ENCODE measurements around the gene ADORA3. TPM values are rescaled to one million over a fixed set of nuclear protein-coding genes. Genes with fewer than 3 reads are reported as not detected.

Gene ADORA3
- total RNA-seq, 1 donor from 2014 or later: not detected

GRCh38 chr1:111475701-111476100 is 27.7 kb downstream of the ADORA3 start:
- DNase-seq (ENCODE audit: low read depth in 2 of 2): no peak

DNA sequence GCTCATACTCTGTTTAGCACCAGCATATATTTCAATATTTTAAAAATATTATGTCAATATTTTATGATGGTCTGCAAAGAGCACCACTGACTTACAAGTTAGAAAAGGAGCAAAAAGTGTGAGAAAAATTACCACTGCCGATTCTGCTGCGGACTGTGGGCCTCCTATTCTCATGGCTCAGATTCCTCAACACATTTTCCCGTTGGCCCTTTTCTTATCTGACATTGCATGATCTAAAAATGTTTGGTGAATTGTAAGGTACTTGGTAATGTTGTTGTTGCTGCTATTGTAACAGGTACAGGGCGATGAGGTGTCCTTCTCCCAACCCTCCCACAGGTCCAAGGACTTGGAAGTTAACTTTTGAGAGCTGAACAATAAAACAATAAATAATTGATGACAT is 28.9 kb downstream of the ADORA3 start:
- DNase-seq (ENCODE audit: low read depth in 2 of 2): no peak

DNA sequence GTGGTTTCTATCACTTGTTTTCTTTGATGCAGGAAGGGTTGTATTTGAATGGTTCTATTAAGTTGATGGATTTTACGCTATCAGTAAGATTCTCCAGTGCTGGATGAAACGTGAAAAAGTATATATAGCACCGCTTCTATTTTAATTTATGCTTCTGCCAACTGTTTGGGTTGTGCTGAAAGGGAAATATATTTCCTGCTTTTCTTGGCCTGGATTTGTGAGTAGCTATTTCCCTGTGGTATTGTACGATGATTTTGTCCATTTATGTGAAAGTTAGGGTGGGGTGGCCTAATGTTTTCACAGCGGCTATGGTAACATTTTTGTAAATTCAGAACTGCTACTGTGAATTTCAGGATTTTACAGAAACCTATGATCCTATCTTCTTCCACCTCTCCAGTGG is 29.3 kb downstream of the ADORA3 start:
- peak; percentile 17 to 91 for DNase-seq (ENCODE audit: low read depth in 2 of 2)

DNA sequence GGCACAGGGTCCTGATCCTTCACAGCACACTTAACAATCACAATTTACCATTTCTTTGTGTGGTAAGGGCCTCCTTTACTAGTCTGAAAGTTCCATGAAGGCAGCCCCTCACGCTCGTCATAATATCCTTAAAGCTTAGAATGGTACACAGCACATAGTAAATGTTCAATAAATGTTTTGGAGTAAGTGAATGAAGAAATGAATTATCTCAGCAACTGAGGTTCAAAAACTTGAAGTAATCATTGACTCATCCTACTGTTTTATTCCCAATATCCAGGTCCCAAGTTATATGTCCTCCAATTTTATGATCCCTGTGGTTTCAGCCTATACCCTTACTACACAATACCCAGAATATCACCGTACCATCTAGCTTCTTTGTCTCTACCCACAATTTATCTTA is 31.9 kb downstream of the ADORA3 start:
- no peak for DNase-seq (ENCODE audit: low read depth in 2 of 2)

DNA sequence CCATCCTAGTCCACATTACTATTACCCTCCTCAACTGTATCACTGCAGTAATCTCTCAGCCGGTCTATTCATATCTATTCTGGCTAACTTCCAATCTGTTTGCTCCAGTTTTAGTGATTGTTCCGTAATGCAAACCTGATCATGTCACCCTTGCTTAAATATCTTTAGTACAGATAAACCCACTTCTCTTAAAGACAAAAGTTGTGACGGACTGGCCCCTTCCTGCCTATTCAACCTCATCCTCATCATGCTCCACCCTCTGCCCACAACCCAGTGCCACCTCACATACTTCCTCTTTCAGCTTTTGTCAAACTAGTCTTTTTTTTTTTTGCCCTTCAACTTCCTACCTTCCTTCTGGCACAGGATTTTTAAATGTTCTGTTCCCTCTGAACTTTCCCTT is 32.4 kb downstream of the ADORA3 start:
- peak in 1 of 2 donors; percentile 19 for DNase-seq (ENCODE audit: low read depth in 2 of 2)

DNA sequence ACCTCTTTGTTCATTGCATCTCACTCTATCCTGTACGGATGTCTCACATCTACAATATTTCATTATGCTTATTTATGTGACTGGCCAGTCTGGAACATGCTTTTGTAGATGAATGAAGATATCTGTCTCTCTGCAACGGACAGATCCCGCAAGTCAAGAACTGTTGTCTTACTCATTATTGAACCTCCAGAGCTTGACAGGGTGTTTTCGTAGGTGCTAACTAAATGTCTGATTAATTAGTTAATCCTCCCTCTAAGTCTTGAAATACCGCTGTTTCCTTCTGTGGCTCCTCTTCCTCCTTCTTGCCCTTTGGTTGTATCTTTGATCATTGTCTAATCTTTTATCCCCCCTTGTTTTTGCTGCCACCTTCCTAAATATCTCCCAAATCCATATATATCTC is 32.8 kb downstream of the ADORA3 start:
- DNase-seq (ENCODE audit: low read depth in 2 of 2): no peak

- DNase-seq (ENCODE audit: low read depth in 2 of 2): no peak
These were observed 33.9 kb downstream of the ADORA3 start for GRCh38 chr1:111469539-111469938.

- no peak for DNase-seq (ENCODE audit: low read depth in 2 of 2)
These were observed 34.7 kb downstream of the ADORA3 start for GRCh38 chr1:111468717-111469100.

- no peak for DNase-seq (ENCODE audit: low read depth in 2 of 2)
These were observed 35.3 kb downstream of the ADORA3 start for GRCh38 chr1:111467865-111468716.

DNA sequence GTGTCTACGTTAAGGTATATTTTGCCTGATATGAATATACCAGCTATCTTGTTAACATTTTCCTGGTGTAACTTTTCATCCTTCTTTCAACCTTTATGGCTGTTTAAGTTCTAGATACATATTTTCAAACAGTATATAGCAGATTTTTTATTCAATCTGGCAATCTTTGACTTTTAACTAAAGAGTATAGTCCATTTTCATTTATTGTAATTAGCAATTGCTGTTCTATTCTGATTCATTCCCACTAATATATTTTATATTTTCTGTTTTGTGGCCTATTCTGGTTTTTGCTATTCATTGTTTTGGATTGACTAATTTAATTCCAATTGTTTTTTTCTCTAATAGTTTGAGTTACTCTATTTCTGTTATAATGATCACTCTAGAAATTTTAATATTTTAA is 37.0 kb downstream of the ADORA3 start:
- no peak for DNase-seq (ENCODE audit: low read depth in 2 of 2)

DNA sequence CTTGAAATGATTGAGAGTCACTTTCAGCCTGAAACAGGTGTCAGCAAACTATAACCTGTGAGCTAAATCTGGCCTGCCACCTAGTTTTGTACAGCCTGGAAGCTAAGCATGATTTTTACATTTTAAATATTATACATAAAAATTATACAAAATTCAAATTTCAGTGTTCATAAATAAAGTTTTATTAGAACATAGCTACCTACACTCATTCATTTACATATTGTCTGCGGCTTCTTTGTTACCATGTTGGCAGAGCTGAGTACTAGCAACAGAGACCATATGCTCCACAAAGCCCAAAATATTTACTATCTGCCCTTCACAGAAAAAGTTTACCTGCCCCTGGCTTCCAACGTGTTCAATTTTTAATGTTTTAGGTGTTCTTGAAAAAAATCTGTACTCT is 37.7 kb downstream of the ADORA3 start:
- no peak for DNase-seq (ENCODE audit: low read depth in 2 of 2)

DNA sequence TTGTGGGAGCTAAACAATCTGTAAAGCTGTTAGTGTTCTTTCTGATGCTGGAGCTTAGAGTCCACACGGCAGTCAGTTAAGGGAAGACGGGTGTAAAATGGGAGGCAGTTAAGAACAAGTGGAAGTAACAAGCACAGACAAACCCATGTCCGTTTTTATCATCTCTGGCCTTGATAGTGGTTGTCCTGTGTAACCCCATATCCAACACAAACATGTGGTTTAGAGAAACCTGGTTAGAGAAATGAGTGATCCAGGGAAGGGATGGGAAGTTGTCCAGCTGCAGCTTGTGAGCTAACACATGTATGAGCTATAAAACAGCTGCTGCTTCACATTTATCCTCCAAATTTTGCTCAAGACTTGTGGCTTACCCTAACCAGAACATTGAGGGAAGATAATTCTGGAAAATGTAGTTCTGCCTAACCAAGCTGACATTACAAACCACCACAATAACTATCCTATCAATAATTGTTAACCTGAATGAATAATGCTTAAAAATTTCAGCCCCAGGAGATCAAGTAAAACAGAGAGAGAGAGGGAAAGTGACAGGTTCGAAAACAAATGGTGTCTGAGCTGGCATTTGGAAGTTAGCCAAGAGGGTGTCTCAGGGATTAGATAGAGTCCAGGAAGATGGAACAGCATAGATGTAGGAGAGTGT is 40.3 kb downstream of the ADORA3 start:
- DNase-seq (ENCODE audit: low read depth in 2 of 2): peak in 1 of 2 donors; percentile 19

- DNase-seq (ENCODE audit: low read depth in 2 of 2): no peak
These were observed 40.9 kb downstream of the ADORA3 start for GRCh38 chr1:111462370-111463028.

DNA sequence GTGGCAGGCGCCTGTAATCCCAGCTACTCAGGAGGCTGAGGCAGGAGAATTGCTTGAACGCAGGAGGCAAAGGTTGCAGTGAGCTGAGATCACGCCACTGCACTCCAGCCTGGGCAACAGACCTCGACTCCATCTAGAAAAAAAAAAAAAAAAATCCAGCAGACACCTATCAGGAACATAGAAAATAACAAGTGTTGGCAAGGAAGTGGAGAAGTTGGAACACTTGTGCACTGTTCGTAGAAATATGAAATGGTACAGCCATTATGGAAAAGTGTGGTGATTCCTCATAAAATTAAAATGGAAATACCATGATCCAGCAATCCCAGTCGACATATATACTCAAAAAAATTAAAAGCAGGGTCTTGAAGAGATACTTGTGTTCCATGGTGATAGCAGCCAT is 41.7 kb downstream of the ADORA3 start:
- DNase-seq (ENCODE audit: low read depth in 2 of 2): no peak

DNA sequence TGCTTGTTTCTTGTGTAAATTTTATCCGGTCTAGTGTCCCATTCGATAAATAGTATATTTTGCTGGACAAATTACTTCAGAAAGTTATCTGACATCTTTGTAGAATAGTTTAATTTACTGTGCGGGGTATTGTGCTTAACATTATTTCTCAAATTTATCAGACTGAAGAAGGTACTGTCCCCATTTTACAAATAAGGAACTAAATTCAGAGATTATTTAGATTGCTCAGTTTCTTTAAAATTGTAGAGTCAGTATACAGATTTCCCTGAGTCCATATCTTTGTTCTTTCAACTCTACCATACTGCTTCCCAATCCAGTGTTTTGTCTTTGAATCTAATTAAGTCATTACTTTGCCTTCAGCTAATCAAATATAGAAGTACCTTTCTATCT is 47.8 kb downstream of the ADORA3 start:
- no peak for DNase-seq (ENCODE audit: low read depth in 2 of 2)

DNA sequence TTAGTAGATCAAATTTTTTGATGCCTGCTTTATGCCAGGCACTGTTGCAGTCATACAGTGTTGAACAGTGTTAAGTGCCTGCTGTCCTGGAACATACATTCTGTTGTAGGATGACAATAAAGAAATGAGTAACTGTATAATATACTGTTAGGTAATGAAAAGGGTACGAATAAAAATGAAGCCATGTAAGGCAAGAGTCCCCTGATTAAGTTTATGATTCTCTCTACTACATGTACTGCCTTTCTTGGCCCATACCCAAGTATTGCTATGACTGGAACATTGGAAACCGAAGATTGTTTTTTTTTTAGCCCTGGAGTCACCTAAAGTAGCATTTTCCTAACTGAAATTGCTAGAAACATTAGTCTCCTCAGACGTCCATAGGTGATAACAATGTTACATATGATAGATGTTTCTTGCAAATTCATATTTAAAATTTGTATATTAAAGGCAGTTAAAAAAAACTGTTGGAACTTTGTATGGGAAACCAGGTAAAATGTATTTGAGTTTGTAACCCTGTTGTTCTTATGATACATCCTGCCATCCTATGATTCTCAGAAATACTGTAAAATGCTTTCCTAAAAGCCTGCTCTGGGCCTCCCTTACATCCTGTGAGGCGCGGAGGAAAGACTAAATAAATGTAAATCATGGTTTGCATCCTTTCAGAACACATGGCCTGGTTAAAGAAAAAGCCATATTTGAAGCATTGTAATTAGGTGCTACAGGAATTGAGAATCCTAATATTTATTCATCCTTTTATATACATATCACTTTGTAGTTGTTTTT is 48.4 kb downstream of the ADORA3 start:
- peak; percentile 5 to 13 for DNase-seq (ENCODE audit: low read depth in 2 of 2)

- no peak for DNase-seq (ENCODE audit: low read depth in 2 of 2)
These were observed 49.7 kb downstream of the ADORA3 start for GRCh38 chr1:111453706-111454105.

- no peak for DNase-seq (ENCODE audit: low read depth in 2 of 2)
These were observed 50.9 kb downstream of the ADORA3 start for GRCh38 chr1:111452581-111452980.

- no peak for DNase-seq (ENCODE audit: low read depth in 2 of 2)
These were observed 53.2 kb downstream of the ADORA3 start for GRCh38 chr1:111450185-111450584.

- no peak for DNase-seq (ENCODE audit: low read depth in 2 of 2)
These were observed 53.8 kb downstream of the ADORA3 start for GRCh38 chr1:111449703-111450017.
